Measurements from ENCODE around the gene IFNK.

The IFNK gene

GRCh38 chr9:27511771-27512170 is 12.3 kb upstream of the IFNK start:
- no peak for DNase-seq (ENCODE audit: low read depth)

- no peak for DNase-seq (ENCODE audit: low read depth)
Measured at GRCh38 chr9:27514551-27514950, 9.5 kb upstream of the IFNK start.

GRCh38 chr9:27518006-27518405 is 6.1 kb upstream of the IFNK start:
- no peak for DNase-seq (ENCODE audit: low read depth)

GRCh38 chr9:27518809-27519208 is 5.3 kb upstream of the IFNK start:
- DNase-seq (ENCODE audit: low read depth): no peak

- DNase-seq (ENCODE audit: low read depth): no peak
Measured at GRCh38 chr9:27519466-27520465, 4.3 kb upstream of the IFNK start.

GRCh38 chr9:27520986-27521385 is 3.1 kb upstream of the IFNK start:
- no peak for DNase-seq (ENCODE audit: low read depth)

- no peak for DNase-seq (ENCODE audit: low read depth)
Measured at GRCh38 chr9:27523141-27523540, 949 bp upstream of the IFNK start.

- no peak for DNase-seq (ENCODE audit: low read depth)
Measured at GRCh38 chr9:27527702-27528075, 3.6 kb downstream of the IFNK start.

GRCh38 chr9:27528076-27528885 is 4.2 kb downstream of the IFNK start:
- peak; percentile 5 for DNase-seq (ENCODE audit: low read depth)

GRCh38 chr9:27528886-27529315 is 4.8 kb downstream of the IFNK start:
- peak; percentile 12 for DNase-seq (ENCODE audit: low read depth)

- peak; percentile 63 for DNase-seq (ENCODE audit: low read depth)
Measured at GRCh38 chr9:27529316-27530278, 5.5 kb downstream of the IFNK start, which contains the start of gene MOB3B. MOB3B (minus strand) TSS chr9:27529814; CDS start chr9:27455550, 74,264 bp downstream.

GRCh38 chr9:27530915-27531755 is 7.0 kb downstream of the IFNK start:
- no peak for DNase-seq (ENCODE audit: low read depth)

GRCh38 chr9:27532046-27532445 is 8.0 kb downstream of the IFNK start:
- DNase-seq (ENCODE audit: low read depth): no peak

- no peak for DNase-seq (ENCODE audit: low read depth)
Measured at GRCh38 chr9:27533311-27533710, 9.2 kb downstream of the IFNK start.

- no peak for DNase-seq (ENCODE audit: low read depth)
Measured at GRCh38 chr9:27534131-27534530, 10.0 kb downstream of the IFNK start.

- DNase-seq (ENCODE audit: low read depth): no peak
Measured at GRCh38 chr9:27534658-27535209, 10.6 kb downstream of the IFNK start.

- no peak for DNase-seq (ENCODE audit: low read depth)
Measured at GRCh38 chr9:27535701-27536118, 11.6 kb downstream of the IFNK start.

GRCh38 chr9:27536168-27536567 is 12.1 kb downstream of the IFNK start:
- no peak for DNase-seq (ENCODE audit: low read depth)

GRCh38 chr9:27537027-27537435 is 12.9 kb downstream of the IFNK start:
- no peak for DNase-seq (ENCODE audit: low read depth)

- DNase-seq (ENCODE audit: low read depth): no peak
Measured at GRCh38 chr9:27537756-27538155, 13.7 kb downstream of the IFNK start.

Measured in stimulated activated CD8-positive, alpha-beta memory T cell treated with anti-CD3 and anti-CD28 coated beads, Interleukin-15, amount 100 ng/mL, for 24 hours (primary cell).